RWPE1 (cell line): Measurements from ENCODE around the gene VWDE.
"Not testable (repeated sequence)": the region's sequence is repeated elsewhere in the genome, so short reads cannot be mapped to it uniquely, and the experiment has no call there.

Experiments
- CTCF ChIA-PET: fragments of 350-600 bp; sonication (Branson Sonifier 250); formaldehyde crosslinking; extraction: SDS; loops from one replicate; lab custom pipeline; 2021; lab: Yijun Ruan, JAX
- POLR2A ChIA-PET: fragments of 400-600 bp; formaldehyde crosslinking; extraction: SDS; loops from one replicate; lab custom pipeline; 2020; ENCODE audit warnings: antibody characterized with exemption; ENCODE audit not compliant: low non-redundant PET; lab: Yijun Ruan, JAX
- DNase-seq: peaks from one replicate; pipeline ENCODE4 v3.0.0; 2012; ENCODE audit warnings: low spot score
- H3K27ac ChIP-seq: fragments of 450-650 bp; 2 replicates; pipeline ENCODE4 v1.5.1; 2017
- TF ChIP-seq, protein P1 (sequence below): fragments of 450-650 bp; conservative IDR thresholded peaks from 2 replicates; pipeline ENCODE4 v1.5.1; 2017; ENCODE audit warnings: low read depth, mild to moderate bottlenecking

VWDE gene

DNA sequence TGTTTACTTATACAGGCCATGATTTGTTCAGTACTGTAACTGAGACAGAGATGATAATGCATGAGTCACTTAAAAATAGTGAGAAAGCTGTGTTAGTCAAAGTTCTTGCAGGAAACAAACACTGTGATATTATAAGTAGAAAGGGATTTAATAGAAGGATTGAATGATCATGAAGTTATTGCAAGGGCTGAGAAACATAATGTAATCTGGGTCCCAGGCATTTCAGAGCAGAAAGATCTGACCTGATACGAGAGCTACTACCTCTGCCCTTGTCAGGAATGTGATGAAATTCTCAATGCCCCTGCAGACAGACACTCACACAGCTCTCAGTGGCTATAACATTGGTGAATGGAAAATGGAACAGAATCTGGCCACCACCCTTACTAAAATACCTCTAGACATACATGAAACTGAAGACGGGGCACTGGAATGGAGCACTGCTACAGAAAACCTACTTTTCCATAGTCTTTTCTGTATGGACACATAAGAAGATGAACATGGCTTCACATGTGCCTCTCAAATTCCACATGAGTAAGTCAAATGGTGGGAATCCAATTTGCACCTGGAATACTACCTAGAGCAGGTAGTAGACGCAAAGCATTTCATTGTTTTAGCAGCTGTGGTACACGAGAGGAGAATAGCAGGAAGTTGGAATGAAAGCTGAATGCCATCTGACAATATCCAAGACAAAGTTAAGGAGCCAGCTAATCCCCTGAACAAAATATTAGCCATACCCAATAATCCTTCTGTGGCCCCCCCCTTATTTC lies 19.1 kb upstream of the VWDE start:
- TF ChIP-seq, protein P1, sequence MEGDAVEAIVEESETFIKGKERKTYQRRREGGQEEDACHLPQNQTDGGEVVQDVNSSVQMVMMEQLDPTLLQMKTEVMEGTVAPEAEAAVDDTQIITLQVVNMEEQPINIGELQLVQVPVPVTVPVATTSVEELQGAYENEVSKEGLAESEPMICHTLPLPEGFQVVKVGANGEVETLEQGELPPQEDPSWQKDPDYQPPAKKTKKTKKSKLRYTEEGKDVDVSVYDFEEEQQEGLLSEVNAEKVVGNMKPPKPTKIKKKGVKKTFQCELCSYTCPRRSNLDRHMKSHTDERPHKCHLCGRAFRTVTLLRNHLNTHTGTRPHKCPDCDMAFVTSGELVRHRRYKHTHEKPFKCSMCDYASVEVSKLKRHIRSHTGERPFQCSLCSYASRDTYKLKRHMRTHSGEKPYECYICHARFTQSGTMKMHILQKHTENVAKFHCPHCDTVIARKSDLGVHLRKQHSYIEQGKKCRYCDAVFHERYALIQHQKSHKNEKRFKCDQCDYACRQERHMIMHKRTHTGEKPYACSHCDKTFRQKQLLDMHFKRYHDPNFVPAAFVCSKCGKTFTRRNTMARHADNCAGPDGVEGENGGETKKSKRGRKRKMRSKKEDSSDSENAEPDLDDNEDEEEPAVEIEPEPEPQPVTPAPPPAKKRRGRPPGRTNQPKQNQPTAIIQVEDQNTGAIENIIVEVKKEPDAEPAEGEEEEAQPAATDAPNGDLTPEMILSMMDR = no peak
- peak; percentile 29 for DNase-seq
- POLR2A ChIA-PET = no interaction called here
- CTCF ChIA-PET = interaction anchor here (0.6 kb wide), 1 partner anchor 36 kb away, joined by 3 read pairs; no protein-coding TSS in a partner anchor
- no peak overlapping the region for H3K27ac ChIP-seq

DNA sequence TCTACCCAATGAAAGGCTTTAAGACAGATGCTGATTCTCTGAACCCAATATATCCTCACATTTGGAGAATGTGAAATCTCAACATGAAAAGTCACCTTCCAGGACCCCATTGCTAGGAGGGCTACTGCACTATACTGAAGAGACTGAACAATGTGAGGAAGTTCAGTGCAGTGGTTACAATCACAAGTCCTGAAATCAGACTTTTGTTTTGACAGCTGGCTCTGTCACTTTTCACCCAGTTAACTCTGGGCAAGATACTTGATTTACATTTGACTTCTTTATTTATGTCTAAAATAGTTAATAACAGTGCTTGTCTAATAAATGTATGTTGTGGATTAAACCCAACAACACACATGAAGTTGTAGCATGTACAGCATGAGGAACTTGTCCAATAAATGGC lies 14.8 kb upstream of the VWDE start:
- TF ChIP-seq, protein P1 = no peak
- POLR2A ChIA-PET = no interaction called here
- CTCF ChIA-PET = no interaction called here
- DNase-seq = no peak
- H3K27ac ChIP-seq = no peak overlapping the region

DNA sequence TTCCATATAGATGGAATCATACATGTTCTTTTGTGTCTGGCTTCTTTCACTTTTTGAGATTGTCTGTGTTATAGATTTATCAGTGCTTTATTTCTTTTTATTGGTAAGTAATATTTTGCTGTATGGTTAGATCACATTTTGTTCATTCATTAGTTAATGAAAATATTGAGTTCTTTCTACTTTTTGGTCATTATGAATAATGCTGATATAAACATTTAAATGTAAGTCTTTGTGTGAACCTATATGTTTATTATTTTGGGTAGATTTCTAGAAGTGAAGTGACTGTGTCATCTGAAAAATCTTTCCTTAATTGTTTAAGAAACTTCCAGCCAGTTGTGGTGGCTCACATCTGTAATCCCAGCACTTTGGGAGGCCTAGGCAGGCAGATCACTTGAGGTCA lies 11.4 kb upstream of the VWDE start:
- ChIA-PET POLR2A (no interaction called here), CTCF (interaction anchor here (0.6 kb wide), 1 partner anchor 448 kb away, joined by 3 read pairs; no protein-coding TSS in a partner anchor)
- TF ChIP-seq, protein P1 = no peak
- no peak overlapping the region for H3K27ac ChIP-seq
- no peak for DNase-seq

DNA sequence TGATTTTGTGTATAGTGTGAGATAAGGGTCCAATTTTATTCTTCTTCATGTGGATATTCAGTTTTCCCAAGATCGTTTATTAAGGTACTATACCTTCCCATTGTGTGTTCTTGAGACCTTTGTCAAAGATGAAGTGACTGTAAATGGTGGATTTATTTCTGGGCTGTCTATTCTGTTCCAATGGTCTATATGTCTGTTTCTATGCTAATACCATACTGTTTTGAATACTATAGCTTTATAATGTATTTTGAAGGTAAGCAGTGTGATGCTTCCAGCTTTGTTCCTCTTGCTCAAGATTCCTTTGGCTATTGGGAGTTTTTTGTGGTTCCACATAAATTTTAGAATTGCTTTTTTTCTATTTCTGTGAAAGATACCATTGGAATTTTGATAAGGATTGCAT lies 8.7 kb upstream of the VWDE start:
- TF ChIP-seq, protein P1 = no peak

DNA sequence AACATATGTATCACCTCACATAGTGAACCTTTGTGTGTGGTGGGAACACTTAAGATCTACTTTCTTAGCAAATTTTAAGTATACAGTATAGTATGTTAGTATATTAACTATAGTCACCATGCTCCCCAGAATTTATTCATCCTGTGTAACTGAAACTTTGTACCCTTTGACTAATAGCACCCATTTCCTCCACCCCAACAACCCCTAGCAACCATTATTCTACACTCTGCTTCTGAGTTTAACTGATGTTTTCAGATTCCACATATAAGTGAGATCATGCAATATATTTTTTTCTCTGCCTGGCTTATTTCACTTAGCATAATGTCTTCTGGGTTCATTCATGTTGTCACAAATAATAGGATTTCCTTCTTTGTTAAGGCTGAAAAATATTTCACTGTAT lies 6.9 kb upstream of the VWDE start:
- TF ChIP-seq, protein P1 = no peak
- H3K27ac ChIP-seq = no peak overlapping the region
- POLR2A ChIA-PET = no interaction called here
- DNase-seq = no peak
- CTCF ChIA-PET = no interaction called here

More for the DNA sequence above, 8.7 kb upstream of the VWDE start:
- no peak overlapping the region for H3K27ac ChIP-seq
- CTCF ChIA-PET = no interaction called here
- DNase-seq = no peak
- POLR2A ChIA-PET = no interaction called here

DNA sequence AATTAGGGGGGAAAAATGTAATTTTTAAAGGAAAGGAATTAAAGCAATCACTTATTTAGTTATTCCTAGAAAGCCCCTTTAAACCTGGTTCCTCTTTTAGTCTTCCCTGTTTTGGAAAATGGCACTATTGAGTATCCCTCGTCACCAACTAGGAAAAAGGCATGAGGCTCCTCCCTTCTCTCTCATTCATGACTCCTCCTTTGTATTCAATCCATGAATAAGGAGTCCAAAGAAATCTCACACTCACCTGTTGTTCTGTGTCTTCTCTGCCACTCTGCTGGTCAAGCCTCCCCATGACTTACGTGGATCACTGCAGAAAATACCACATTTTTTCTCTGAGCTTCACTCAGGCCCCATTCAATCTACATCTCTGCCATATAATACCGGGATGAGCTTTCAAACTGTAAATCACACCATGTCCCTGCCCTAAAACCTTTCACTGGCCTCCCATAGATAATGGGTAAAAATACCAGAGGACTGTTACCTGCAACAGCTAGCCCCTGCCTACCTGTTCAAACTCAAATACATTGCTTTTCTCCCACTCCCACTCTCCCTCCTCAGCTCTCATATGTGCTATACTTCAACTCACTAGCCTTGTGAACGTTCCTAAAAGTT lies 5.5 kb upstream of the VWDE start:
- no peak for DNase-seq
- H3K27ac ChIP-seq = no peak overlapping the region
- POLR2A ChIA-PET = no interaction called here
- CTCF ChIA-PET = interaction anchor here (0.7 kb wide), 1 partner anchor 28 kb away, joined by 3 read pairs; no protein-coding TSS in a partner anchor
- TF ChIP-seq, protein P1 = no peak

DNA sequence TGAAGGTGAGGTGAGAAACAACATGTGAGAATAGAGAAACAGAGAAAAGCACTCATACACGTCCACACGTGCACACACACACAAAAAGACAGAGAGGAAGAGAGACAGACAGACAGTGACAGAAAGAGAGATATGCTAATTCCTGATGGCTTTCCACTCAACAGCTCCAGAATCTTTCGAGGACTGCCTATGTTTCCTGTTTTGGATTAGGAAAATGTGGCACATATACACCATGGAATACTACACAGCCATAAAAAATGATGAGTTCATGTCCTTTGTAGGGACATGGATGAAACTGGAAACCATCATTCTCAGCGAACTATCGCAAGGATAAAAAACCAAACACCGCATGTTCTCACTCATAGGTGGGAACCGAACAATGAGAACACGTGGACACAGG lies 4.0 kb upstream of the VWDE start:
- DNase-seq, CTCF ChIA-PET, H3K27ac ChIP-seq, POLR2A ChIA-PET: not testable (repeated sequence)
